Spleen (tissue), 11 donors: ENCODE results near the gene FLYWCH1. TPM values are rescaled to one million over a fixed set of nuclear protein-coding genes. Genes with fewer than 3 reads are reported as not detected.

Experiments used
- DNase-seq: peaks from one replicate; pipeline ENCODE4 v3.0.0-alpha.2; 2020
- H3K27ac ChIP-seq, 8 donors: fragments of 200-600 bp; sonication (generic) in 7 of 8; 1 replicate in 4 of 8; 2 replicates in 4 of 8; pipeline versions ENCODE4 v1.5.0 to v1.8.0; 2016 to 2021; ENCODE audit warnings: inconsistent platforms in 4 of 8, mild to moderate bottlenecking in 4 of 8, moderate library complexity in 1 of 8
- H3K27me3 ChIP-seq, 7 donors: fragments of 200-600 bp; sonication (generic) in 6 of 7; replicated peaks in 1 of 7; 1 replicate in 4 of 7; 2 replicates in 3 of 7; pipeline versions ENCODE4 v1.5.0 to v1.8.0; 2016 to 2021; ENCODE audit warnings: inconsistent platforms in 3 of 7, mild to moderate bottlenecking in 1 of 7
- H3K36me3 ChIP-seq, 6 donors: fragments of 200-600 bp; sonication (generic) in 5 of 6; 1 replicate in 4 of 6; 2 replicates in 2 of 6; pipeline versions ENCODE4 v1.5.0 to v1.8.0; 2016 to 2021; ENCODE audit warnings: inconsistent platforms in 2 of 6
- H3K4me1 ChIP-seq, 6 donors: fragments of 200-600 bp; sonication (generic) in 5 of 6; 1 replicate in 3 of 6; 2 replicates in 3 of 6; pipeline versions ENCODE4 v1.5.0 to v1.8.0; 2016 to 2021; ENCODE audit warnings: inconsistent platforms in 3 of 6
- H3K4me3 ChIP-seq, 8 donors: fragments of 200-600 bp; sonication (generic) in 7 of 8; 1 replicate in 4 of 8; 2 replicates in 4 of 8; pipeline versions ENCODE4 v1.5.0 to v1.8.0; 2016 to 2021; ENCODE audit warnings: inconsistent platforms in 4 of 8, mild to moderate bottlenecking in 4 of 8, moderate library complexity in 2 of 8
- H3K9me3 ChIP-seq, 8 donors: fragments of 200-600 bp; sonication (generic) in 7 of 8; 1 replicate in 4 of 8; 2 replicates in 4 of 8; pipeline versions ENCODE4 v1.5.0 to v1.8.0; 2016 to 2021; ENCODE audit warnings: inconsistent platforms in 4 of 8
- POLR2A ChIP-seq, 3 donors: fragments of 450-650 bp; IDR thresholded peaks; one replicate each; pipeline ENCODE4 v1.5.1; 2017; ENCODE audit warnings: antibody characterized with exemption in 3 of 3, mild to moderate bottlenecking in 1 of 3
- POLR2AphosphoS5 ChIP-seq, 3 donors: sonication (generic); formaldehyde crosslinking; IDR thresholded peaks; one replicate each; pipeline ENCODE4 v1.5.1; 2017; ENCODE audit warnings: antibody characterized with exemption in 3 of 3
- WGBS, 5 donors: extraction: QIAGEN DNeasy Blood & Tissue Kit in 3 of 5; methylation state at CpG; one replicate each; pipeline versions ENCODE4 v1.1.5 to v1.1.7; 2013 to 2018; 5-methylcytosine and 5-hydroxymethylcytosine counted together
- intact Hi-C: fragments of 100-400 bp; cut with DNase I; formaldehyde crosslinking; loops from one replicate; pipeline ENCODE4 v1.15.0; 2023; ENCODE audit warnings: low total_unique reads
- polyA plus RNA-seq, 3 donors: library from polyadenylated mRNA; stranded (reverse); fragments of 200-250 nt; gene quantifications; one replicate each; pipeline ENCODE4 v1.2.1, GENCODE V29; 2013
- total RNA-seq, 7 donors: library from RNA; depleted of rRNA in 3 of 7; stranded (reverse); fragments of >200 nt in 3 of 7; fragmentation: NEBNext Ultra II Directional in 4 of 7; extraction: Animal tissue kit (Norgen Biotek cat#: 25700) in 4 of 7; gene quantifications; one replicate each; pipeline versions ENCODE4 v1.1.0 to v1.2.1, GENCODE V29; 2016 to 2021
- TF ChIP-seq, protein P1 (sequence below), 11 experiments: fragments of 200-600 bp in 7 of 11; fragments of 450-650 bp in 4 of 11; sonication (generic) in 4 of 11; IDR thresholded peaks in 8 of 11; conservative IDR thresholded peaks in 3 of 11; 1 replicate in 7 of 11; 2 replicates in 4 of 11; pipeline versions ENCODE4 v1.4.0 to v1.8.0; 2016 to 2021; ENCODE audit warnings: antibody characterized with exemption in 11 of 11, inconsistent platforms in 4 of 11, mild to moderate bottlenecking in 1 of 11
- donor health status: healthy with polysubstance abuse.
- donor health status: DM: no; HTN: no; CAD: no; lungs with moderate emphysema.
- donor health status: DM: no; HTN: no; CAD: no.
- donor health status: Bipolar disorder and iron deficiency.
- donor health status: healthy.
- donor health status: DM: no; HTN: no; CAD: no.
- donor health status: DM: yes; HTN: yes; CAD: no.

FLYWCH1 gene
- total and polyA plus RNA-seq, 10 donors, result 14.0 to 79.3 (median 53.1) TPM

DNA sequence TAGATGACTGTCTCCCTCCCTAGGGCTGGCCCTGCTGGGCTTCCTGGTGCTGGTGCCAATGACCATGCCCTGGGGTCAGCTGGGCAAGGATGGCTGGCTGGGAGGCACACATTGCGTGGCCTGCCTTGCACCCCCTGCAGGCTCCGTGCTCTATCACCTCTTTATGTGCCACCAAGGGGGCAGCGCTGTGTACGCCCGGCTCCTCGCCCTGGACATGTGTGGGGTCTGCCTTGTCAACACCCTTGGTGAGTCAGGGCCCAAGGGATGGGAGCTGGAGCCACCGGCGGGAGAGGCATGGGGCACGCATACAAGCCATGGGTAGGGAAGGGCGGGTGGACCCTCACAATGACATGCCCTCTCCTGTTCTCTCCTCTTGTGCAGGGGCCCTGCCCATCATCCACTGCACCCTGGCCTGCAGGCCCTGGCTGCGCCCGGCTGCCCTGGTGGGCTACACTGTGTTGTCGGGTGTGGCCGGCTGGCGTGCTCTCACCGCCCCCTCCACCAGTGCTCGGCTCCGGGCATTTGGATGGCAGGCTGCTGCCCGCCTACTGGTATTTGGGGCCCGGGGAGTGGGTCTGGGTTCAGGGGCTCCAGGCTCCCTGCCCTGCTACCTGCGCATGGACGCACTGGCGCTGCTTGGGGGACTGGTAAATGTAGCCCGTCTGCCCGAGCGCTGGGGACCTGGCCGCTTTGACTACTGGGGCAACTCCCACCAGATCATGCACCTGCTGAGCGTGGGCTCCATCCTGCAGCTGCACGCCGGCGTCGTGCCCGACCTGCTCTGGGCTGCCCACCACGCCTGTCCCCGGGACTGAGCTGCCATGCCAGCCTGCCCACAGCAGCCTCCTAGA is 59.6 kb downstream of the FLYWCH1 start:
- WGBS, 5 donors, result 80 to 91% (median 88%) methylated on average over 15 to 35 of the region's 35 CpGs
- no peaks in the 10 kb centered on the region for H3K9me3 ChIP-seq
- H3K27me3 ChIP-seq, result peaks cover 9 to 41% (median 23%) of the 10 kb centered on the region in 7 donors
- H3K27ac ChIP-seq, result no peak overlapping the region
- peaks cover 0 to 51% (median 0%) of the 10 kb centered on the region in 6 donors for H3K36me3 ChIP-seq
- no peak overlapping the region for H3K4me3 ChIP-seq
- DNase-seq, result no peak
- intact Hi-C loops, result no loop called here
- TF ChIP-seq, protein P1, sequence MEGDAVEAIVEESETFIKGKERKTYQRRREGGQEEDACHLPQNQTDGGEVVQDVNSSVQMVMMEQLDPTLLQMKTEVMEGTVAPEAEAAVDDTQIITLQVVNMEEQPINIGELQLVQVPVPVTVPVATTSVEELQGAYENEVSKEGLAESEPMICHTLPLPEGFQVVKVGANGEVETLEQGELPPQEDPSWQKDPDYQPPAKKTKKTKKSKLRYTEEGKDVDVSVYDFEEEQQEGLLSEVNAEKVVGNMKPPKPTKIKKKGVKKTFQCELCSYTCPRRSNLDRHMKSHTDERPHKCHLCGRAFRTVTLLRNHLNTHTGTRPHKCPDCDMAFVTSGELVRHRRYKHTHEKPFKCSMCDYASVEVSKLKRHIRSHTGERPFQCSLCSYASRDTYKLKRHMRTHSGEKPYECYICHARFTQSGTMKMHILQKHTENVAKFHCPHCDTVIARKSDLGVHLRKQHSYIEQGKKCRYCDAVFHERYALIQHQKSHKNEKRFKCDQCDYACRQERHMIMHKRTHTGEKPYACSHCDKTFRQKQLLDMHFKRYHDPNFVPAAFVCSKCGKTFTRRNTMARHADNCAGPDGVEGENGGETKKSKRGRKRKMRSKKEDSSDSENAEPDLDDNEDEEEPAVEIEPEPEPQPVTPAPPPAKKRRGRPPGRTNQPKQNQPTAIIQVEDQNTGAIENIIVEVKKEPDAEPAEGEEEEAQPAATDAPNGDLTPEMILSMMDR (IDR thresholded peaks at IDR 0.05 in 8 of 11, conservative IDR thresholded peaks at IDR 0.05 in 3 of 11), result no peak
- no peak for TF ChIP-seq POLR2AphosphoS5 (IDR thresholded peaks at IDR 0.05)
- TF ChIP-seq POLR2A (IDR thresholded peaks at IDR 0.05), result no peak
- H3K4me1 ChIP-seq, result peaks cover 12 to 53% (median 44%) of the 10 kb centered on the region in 6 donors

DNA sequence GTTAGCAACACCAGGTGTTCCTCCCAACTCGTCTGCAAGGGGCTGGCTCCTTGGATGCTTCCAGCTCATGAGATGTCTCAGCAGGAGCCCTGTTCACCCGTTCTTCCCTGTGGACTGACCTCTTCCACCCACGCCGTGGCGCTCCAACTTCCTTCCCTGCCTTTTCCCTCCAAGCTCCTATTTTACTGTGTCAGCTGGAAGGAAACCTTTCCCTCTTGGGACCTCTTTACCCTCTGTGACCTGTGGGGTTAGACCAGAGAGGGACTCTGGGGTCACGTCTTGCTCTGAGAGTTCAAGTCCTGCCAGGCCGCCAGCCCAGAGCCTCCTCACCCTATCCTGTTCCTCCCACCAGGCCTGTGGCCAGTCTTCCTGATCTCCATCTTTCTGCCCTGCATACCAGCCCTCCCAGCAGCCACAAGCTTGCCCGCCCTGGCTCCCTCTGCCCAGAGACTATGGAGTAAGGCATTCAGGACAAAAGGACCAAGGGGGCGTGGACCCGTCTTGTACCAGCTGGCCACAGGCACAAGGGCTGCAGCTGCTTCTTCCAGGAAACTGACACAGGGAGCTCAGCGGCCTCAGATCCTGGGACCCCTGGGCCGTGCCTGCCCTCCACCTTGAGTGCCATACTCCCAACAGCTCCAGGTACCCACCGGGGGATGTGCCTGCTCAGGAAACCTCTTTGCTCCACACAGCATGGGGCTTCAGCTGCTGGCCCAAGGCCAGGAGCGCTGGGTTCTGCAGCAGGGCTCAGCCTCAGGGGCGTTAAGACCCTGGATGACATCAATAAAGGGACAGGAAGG is 60.5 kb downstream of the FLYWCH1 start:
- Histone ChIP-seq H3K4me1 (peaks cover 12 to 45% (median 36%) of the 10 kb centered on the region in 6 donors), H3K4me3 (no peak overlapping the region), H3K27ac (no peak overlapping the region), H3K9me3 (no peaks in the 10 kb centered on the region), H3K27me3 (peaks cover 3 to 33% (median 15%) of the 10 kb centered on the region in 7 donors), H3K36me3 (peaks cover 0 to 59% (median 0%) of the 10 kb centered on the region in 6 donors)
- DNase-seq, result no peak
- TF ChIP-seq, protein P1 (IDR thresholded peaks at IDR 0.05 in 8 of 11, conservative IDR thresholded peaks at IDR 0.05 in 3 of 11), result no peak
- TF ChIP-seq POLR2A (IDR thresholded peaks at IDR 0.05) (no peak), POLR2AphosphoS5 (IDR thresholded peaks at IDR 0.05) (no peak)
- 78 to 82% (median 79%) methylated on average over 13 to 15 of the region's 15 CpGs for WGBS, 5 donors
- intact Hi-C loops, result no loop called here

- Histone ChIP-seq H3K27ac (no peak overlapping the region), H3K27me3 (peaks cover 0 to 24% (median 6%) of the 10 kb centered on the region in 7 donors), H3K36me3 (peaks cover 0 to 65% (median 0%) of the 10 kb centered on the region in 6 donors), H3K4me1 (peaks cover 12 to 36% (median 27%) of the 10 kb centered on the region in 6 donors), H3K9me3 (no peaks in the 10 kb centered on the region), H3K4me3 (no peak overlapping the region)
- TF ChIP-seq, protein P1 (IDR thresholded peaks at IDR 0.05 in 8 of 11, conservative IDR thresholded peaks at IDR 0.05 in 3 of 11), result no peak
- TF ChIP-seq POLR2A (IDR thresholded peaks at IDR 0.05) (no peak), POLR2AphosphoS5 (IDR thresholded peaks at IDR 0.05) (no peak)
- 85 to 94% (median 87%) methylated on average over 5 of the region's 5 CpGs for WGBS, 5 donors
- DNase-seq, result no peak
- intact Hi-C loops, result no loop called here
Observed at GRCh38 chr16:2973093-2973492, 61.4 kb downstream of the FLYWCH1 start.
